Activated effector memory CD4-positive, alpha-beta T cell treated with Interleukin-2 at 50 U/mL for 16 hours (primary cell): Measurements from ENCODE around the gene MGARP.
"Not testable (repeated sequence)": the region's sequence is repeated elsewhere in the genome, so short reads cannot be mapped to it uniquely, and the experiment has no call there.

Source experiments
- DNase-seq: peaks from one replicate; pipeline ENCODE4 v3.0.0-alpha.2; 2020

Gene MGARP

DNA sequence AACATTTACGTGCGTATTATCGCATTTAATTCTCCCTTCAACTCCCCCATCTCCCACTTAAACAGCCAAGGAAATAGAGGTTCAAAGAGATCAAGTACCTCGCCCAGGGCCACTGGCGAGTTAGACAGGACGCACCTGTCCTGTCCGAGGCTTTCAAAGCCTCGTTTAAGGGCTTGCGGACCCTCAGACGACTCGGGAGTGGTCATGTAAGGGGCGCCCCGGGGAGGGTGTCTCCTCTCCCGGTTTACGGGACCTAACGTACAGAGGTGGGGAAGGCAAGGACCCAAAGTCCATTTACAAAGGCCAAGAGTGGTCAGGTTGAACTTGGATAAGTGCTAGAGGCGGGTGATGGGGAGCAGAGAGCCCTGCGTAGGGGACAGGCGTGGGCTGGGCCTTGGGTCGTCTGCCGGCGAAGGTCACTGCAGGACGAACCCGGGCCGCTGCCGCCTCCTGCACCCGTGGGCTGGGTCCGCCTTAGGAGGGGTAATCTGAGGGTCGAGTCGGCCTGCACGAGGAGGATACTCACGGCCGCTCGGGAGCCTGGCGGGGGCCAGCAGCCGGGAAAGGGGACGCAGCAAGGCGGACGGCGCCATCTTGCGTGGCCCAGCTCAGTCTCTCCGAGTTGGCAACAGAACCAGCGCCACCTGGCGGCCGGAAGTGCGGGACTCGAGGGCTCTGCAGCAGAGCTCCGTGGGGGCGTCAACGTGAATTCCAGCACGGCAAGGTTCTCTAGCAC, 15.3 kb upstream of the MGARP start:
- DNase-seq, result peak; percentile 93

DNA sequence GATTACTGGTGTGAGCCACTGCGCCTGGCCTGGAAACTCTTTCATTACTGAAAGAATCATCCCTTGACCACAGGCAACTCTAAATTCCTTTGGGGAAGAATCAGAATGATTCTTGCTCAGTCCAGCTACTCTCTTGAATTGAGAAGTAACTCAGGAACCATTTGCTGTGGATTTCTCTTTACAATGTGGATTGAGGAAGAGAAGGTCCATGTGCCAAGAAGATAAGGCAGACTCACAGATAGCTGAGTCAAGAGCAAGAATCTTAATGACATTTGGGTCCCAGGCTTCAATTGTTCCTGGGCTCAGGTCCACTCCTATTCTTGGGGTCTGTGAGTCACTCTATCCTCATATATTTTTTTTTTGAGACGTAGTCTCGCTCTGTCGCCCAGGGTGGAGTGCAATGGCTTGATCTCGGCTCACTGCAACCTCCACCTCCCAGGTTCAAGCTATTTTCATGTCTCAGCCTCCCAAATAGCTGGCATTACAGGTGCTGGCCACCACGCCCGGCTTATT, 6.2 kb upstream of the MGARP start:
- DNase-seq, result no peak

GRCh38 chr4:139282721-139283075, 2.7 kb upstream of the MGARP start:
- no peak for DNase-seq

GRCh38 chr4:139282065-139282720, 2.2 kb upstream of the MGARP start:
- DNase-seq, result no peak

DNA sequence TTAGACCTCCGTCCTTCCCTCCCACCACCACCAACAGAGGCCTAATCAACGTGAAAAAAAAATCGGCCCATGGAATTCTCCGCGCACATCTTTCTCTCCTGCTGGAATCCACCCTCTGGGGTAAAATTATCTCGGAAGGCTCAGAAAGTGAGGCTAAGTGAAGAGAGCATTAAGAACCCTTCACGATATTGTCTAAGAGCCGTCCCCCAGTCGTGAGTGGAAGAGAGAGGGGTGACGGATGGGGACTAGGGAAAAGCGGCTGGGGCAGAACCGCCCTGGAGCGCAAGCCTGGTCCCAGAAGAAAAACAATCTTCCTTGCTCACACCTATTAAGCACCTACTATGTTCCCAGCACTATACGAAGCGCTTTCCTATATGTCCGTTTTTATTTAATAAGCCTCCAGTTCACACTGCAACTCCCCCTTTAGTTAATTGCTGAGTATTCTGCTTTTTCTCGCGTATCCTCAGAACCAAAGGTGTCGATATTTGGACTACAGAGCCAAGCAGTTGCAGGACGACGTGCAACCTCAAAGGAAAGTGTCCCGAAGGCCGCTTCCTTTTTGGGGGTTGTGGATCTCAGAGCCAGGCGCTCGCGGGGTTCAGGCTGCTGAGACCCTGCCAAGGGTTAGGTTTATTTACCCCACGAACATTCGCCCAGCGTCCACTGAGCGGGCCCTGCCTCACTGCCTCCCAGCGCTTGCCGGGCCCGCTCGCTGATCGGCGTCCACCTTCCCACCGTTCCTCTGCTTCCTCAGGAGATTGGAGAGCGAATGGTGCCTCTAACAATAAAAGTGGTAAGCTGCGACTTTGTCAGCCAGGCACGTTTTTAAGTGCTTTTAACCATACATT, 889 bp downstream of the MGARP start:
- DNase-seq, result no peak

DNA sequence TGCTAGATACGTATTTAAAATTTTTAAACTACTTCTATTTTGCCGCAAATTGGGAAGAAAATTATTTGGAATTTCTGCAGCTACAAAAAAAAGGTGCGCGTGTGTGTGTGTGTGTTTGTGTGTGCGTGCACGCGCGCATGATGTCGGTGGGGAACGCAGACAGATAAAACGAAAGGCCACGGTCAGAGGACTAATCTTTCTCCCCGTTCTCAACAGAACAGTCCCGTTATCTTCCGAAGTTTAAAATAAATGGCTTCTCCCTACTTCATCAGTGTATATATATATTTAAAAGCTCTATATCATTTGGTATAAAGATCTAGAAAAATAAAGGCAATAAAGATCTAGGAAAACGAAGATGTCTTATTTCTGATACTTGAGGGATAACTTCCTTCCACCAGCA, 1.5 kb downstream of the MGARP start:
- DNase-seq, result no peak

- no peak for DNase-seq
Measured at GRCh38 chr4:139275281-139275735, 4.7 kb downstream of the MGARP start.

GRCh38 chr4:139274790-139275189, 5.2 kb downstream of the MGARP start:
- DNase-seq, result no peak

- DNase-seq, result no peak
Measured at GRCh38 chr4:139273835-139274234, 6.2 kb downstream of the MGARP start.

- DNase-seq, result no peak
Measured at GRCh38 chr4:139267301-139267700, 12.7 kb downstream of the MGARP start.

DNA sequence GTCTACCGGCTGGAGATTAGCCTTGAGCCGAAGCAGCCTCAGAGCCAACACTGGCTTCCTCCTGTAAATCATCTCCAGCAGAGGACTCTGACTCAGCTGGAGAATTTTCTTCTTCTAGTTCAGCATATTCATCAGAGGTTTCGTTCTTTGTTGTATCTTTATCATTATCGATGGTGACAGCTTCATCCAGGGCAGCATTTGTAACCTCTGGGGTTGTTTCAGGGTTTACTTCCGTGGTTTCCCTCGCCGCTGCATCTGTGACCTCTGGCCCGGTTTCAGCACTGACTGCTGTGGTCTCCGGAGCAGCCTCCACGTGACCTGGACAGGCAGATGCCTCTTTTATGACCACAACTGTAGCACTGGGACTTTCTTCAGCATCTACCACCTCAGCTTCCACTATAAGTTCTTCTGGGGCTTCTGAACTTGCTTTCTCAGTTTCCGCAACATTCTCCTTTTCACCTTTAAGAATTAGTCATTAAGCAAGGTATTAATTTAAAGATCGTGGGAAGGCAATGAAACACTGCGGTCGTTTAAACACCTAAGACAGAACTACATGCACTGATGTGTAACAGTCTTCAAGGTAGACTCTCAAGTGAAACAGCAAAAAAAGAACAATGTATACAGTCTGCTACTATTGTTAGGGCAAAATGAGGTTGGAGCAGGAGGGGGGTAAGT, 13.3 kb downstream of the MGARP start:
- peak; percentile 56 for DNase-seq

GRCh38 chr4:139266208-139266582, 13.8 kb downstream of the MGARP start:
- no peak for DNase-seq

GRCh38 chr4:139265654-139266053, 14.4 kb downstream of the MGARP start:
- DNase-seq, result no peak

DNA sequence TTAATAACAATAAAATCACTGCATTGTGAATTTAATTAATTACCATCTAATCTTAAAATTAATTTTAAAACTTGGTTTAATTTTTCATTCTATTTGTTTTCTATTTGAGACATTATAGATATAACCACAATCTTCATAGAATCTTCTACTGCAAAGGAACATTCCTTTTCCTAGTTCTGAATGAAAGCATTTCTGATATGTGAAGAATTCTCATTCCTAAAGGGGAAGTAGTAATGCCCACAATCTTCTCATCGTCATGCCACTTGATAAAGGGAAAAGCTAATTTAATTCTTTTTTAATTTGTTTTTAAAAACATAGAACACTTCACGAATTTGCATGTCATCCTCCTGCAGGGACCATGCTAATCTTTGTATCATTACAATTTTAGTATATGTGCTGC, 23.7 kb downstream of the MGARP start:
- DNase-seq, result no peak

GRCh38 chr4:139255581-139255980, 24.4 kb downstream of the MGARP start:
- not testable (repeated sequence) for DNase-seq

DNA sequence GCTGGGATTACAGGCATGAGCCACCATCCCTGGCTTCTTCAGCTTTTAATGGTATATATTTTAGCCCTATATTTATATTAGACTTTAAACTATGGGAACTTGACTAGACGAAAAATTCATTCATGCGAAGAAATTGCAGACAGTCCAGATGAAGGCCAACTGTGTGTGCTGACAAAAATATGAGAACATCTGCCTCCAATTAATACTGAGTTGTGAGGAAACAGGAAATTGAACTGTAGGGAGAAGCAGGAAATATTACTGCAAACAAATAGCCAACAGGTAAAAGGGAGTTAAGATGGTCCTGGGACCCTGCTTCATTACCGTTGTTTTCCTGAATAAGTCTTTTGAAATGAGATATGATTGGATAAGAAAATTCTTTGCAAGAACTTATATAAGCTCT, 26.3 kb downstream of the MGARP start:
- no peak for DNase-seq

DNA sequence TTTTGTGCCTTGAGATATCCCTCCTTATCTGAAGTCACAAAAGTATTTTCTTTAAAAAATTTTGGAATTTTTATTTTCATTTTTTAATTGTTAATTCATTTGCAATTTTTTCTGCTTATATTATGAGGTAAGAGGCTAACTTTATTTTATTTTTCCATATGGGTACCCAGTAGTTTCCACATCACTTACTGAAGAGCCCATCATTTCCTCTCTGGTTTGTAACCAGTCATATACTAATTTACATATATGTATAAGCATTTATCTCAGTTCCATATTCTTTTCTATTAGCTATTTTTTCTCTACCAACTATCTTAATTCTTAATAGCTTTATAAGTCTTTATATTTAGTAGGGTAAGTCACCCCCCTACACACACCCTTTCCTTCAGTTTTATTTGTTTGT, 27.0 kb downstream of the MGARP start:
- DNase-seq, result no peak

DNA sequence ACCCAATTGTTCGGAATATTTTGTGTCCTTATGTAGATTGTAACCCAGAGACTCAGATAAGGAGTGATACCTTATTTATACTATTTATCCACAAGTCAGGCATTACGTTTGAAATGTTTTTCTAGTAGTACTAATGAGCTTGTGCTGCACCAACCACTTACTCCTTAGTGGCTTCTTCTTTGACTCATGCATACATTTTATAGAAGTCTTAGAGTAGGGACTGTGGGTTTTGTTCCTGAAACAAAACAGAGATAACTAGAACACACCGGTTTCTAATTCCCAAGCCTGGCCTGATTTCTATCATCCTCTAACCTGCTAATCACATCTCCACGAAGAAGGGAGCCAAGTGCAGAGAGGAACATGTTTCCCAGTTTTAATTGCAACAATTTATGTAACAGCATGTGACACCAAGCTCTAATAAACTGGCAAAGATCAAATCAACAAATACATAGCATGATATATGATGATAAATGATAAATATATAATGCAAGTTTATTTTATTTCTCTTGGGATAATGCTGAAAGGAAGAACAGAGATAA, 32.3 kb downstream of the MGARP start:
- DNase-seq, result no peak

DNA sequence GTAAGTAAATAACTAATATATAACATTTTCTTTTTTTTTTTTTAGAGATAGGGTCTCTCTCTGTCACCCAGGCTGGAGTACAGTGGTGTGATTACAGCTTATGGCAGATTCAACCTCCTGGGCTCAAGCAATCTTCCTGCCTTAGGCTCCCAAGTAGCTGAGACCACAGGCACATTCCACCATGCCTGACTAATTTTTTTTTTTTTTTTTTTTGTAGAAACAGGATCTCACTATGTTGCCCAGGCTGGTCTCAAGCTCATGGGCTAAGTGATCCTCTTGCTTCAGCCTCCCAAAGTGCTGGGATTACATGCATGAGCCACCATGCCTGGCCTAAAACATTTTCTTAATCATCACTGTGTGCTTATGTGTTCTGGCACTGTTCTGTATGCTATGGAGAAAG, 32.8 kb downstream of the MGARP start:
- DNase-seq, result no peak

DNA sequence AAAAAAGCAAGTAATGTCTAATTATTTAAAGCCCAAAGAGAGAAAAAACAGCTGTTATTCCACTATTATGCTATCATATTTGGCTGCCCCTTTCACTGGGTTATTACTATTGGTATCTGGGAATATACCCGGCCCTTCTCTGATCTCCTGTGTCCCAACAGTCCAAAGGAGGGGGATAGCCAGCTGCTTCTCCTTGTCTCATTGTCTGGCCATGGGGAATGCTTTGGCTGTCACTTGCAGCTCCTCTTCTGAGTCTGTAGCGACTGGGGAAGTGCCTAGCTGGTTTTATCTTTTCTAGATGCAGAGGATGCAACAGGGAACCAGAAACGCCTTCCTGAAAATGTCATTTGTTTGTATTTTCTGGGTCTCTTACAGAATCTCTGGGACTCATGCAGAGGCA, 33.9 kb downstream of the MGARP start:
- no peak for DNase-seq

- no peak for DNase-seq
Measured at GRCh38 chr4:139245590-139245989, 34.4 kb downstream of the MGARP start.

DNA sequence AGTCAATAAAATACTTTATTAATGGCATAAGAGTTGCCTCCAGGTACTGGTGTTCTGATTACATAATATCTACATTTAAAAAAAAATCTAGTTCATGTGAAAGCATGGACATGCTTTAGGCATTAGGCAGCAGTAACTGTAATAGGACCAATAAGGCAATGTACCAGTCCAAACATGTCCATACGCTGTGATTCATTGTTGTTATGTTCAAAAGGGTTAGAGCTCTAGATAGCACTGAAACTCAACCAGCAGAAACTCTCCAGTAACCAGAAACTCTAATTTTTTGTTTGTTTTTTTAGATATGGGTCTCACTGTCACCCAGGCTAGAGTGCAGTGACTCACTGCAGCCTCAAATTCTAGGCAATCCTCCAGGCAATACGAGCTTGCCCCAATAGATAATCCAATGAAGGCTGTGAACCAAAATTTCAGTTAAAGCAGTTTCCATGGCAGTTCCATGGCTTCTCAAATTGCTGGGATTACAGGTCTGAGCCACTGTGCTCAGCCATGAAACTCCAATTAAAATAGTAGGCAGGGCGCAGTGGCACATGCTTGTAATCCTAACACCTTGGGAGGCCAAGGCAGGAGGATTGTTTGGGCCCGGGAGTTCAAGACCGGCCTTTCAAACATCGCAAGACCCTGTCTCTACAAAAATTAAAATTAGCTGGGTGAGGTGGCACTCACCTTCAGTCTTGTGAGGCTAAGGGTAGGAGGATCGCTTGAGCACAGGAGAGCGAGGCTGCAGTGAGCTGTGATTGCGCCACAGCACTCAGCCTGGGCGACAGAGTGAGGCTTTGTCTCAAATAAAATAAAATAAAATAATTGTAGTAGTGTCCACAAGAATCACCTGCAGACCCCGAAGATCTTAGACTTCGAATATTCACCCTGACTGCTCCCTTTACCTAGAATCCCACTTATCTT, 36.3 kb downstream of the MGARP start:
- no peak for DNase-seq
